Effector memory CD4-positive, alpha-beta T cell (primary cell): Measurements from ENCODE around the gene CLPSL2.

Experiments used
- DNase-seq, 3 donors: peaks; one replicate each; pipeline ENCODE4 v3.0.0-alpha.2; 2020
- H3K27ac ChIP-seq: 2 replicates; pipeline ENCODE4 v1.7.0; 2013; ENCODE audit warnings: mild to moderate bottlenecking, low read length, moderate library complexity; ENCODE audit not compliant: insufficient read depth, poor library complexity, severe bottlenecking
- H3K27me3 ChIP-seq: replicated peaks from 2 replicates; pipeline ENCODE4 v1.7.0; 2013; ENCODE audit warnings: mild to moderate bottlenecking, low read length; ENCODE audit not compliant: insufficient read depth, control insufficient read depth, poor library complexity, severe bottlenecking
- H3K36me3 ChIP-seq: 2 replicates; pipeline ENCODE4 v1.7.0; 2013; ENCODE audit warnings: mild to moderate bottlenecking, low read length, moderate library complexity; ENCODE audit not compliant: control insufficient read depth, insufficient read depth
- H3K4me1 ChIP-seq: 2 replicates; pipeline ENCODE4 v1.7.0; 2013; ENCODE audit warnings: low read length, mild to moderate bottlenecking; ENCODE audit not compliant: control insufficient read depth, insufficient read depth, poor library complexity, severe bottlenecking
- H3K4me3 ChIP-seq: 2 replicates; pipeline ENCODE4 v1.7.0; 2013; ENCODE audit warnings: low read length, low read depth, mild to moderate bottlenecking; ENCODE audit not compliant: insufficient read depth, poor library complexity, severe bottlenecking
- H3K9me3 ChIP-seq: 2 replicates; pipeline ENCODE4 v1.7.0; 2013; ENCODE audit warnings: mild to moderate bottlenecking, low read length, moderate library complexity; ENCODE audit not compliant: control insufficient read depth

Gene CLPSL2

GRCh38 chr6:35786272-35786671 lies 9.9 kb downstream of the CLPSL2 start:
- H3K36me3 ChIP-seq: no peaks in the 10 kb centered on the region

GRCh38 chr6:35786810-35787209 lies 10.4 kb downstream of the CLPSL2 start:
- no peak overlapping the region for H3K27ac ChIP-seq
- no peaks in the 10 kb centered on the region for H3K9me3 ChIP-seq
- H3K4me1 ChIP-seq: no peaks in the 10 kb centered on the region
- no peak for DNase-seq
- no peak overlapping the region for H3K4me3 ChIP-seq
- H3K27me3 ChIP-seq: peaks cover 8% of the 10 kb centered on the region
- no peaks in the 10 kb centered on the region for H3K36me3 ChIP-seq

More at GRCh38 chr6:35786272-35786671, 9.9 kb downstream of the CLPSL2 start:
- H3K27me3 ChIP-seq: peaks cover 8% of the 10 kb centered on the region
- DNase-seq: no peak
- H3K9me3 ChIP-seq: no peaks in the 10 kb centered on the region
- H3K4me3 ChIP-seq: no peak overlapping the region
- H3K27ac ChIP-seq: no peak overlapping the region
- no peaks in the 10 kb centered on the region for H3K4me1 ChIP-seq

GRCh38 chr6:35787266-35788218 lies 11.1 kb downstream of the CLPSL2 start:
- no peaks in the 10 kb centered on the region for H3K4me1 ChIP-seq
- no peaks in the 10 kb centered on the region for H3K36me3 ChIP-seq
- H3K27ac ChIP-seq: no peak overlapping the region
- H3K27me3 ChIP-seq: peaks cover 8% of the 10 kb centered on the region
- H3K9me3 ChIP-seq: no peaks in the 10 kb centered on the region
- no peak for DNase-seq
- H3K4me3 ChIP-seq: no peak overlapping the region

- peaks cover 8% of the 10 kb centered on the region for H3K27me3 ChIP-seq
- DNase-seq: no peak
- no peaks in the 10 kb centered on the region for H3K9me3 ChIP-seq
- no peak overlapping the region for H3K4me3 ChIP-seq
- H3K27ac ChIP-seq: no peak overlapping the region
- no peaks in the 10 kb centered on the region for H3K36me3 ChIP-seq
- no peaks in the 10 kb centered on the region for H3K4me1 ChIP-seq
These were observed 12.1 kb downstream of the CLPSL2 start for GRCh38 chr6:35788423-35788982.

GRCh38 chr6:35790683-35791082 lies 14.3 kb downstream of the CLPSL2 start:
- peaks cover 8% of the 10 kb centered on the region for H3K27me3 ChIP-seq
- H3K4me1 ChIP-seq: no peaks in the 10 kb centered on the region
- H3K9me3 ChIP-seq: no peaks in the 10 kb centered on the region
- no peaks in the 10 kb centered on the region for H3K36me3 ChIP-seq
- no peak overlapping the region for H3K27ac ChIP-seq
- no peak overlapping the region for H3K4me3 ChIP-seq
- DNase-seq: no peak

DNA sequence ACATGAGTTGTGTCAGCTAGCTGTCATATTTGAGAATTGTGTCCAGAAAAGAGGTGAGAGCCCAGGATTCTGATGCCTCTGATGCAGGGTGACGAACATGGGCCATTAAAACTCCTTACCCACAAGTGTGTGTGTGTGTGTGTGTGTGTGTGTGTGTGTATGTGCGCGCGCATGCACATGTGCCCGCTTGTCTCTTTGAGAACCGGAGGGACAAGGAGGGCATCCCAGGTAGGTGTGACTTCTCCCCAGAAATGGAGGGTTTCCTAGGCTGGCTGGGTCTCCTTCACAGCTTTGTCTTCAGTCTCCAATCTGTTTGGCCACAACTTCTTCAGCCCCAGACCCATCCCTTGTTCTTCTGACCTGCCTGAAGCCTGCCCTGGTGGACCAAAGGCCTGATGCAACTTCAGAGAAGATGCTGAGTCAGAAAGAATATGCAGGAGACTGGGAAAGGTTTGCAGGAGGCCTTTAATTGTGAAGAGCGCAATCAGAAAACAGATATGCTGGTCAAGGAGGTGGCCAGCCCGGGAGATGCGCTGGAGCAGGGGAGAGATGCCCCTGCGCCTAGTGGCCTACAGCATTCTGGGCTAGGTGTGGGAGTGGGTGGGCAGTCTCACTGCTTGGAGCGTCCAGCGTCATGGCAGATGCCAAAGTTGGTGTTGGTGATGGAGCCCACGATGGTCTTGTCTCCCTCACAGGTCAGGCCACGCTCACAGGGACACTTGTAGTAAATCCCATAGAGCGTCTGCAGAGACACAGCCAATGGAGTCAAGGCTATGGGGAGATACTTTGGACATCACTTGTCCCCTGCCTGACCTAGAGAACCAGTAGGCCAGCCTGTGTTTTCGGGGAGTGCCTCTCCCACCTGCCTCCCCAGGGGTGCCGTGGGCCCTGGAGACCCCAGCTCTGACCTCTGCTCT lies 18.4 kb downstream of the CLPSL2 start:
- no peaks in the 10 kb centered on the region for H3K9me3 ChIP-seq
- no peak overlapping the region for H3K27ac ChIP-seq
- no peaks in the 10 kb centered on the region for H3K4me1 ChIP-seq
- H3K27me3 ChIP-seq: no peaks in the 10 kb centered on the region
- H3K4me3 ChIP-seq: no peak overlapping the region
- H3K36me3 ChIP-seq: no peaks in the 10 kb centered on the region
- no peak for DNase-seq

- no peak overlapping the region for H3K27ac ChIP-seq
These were observed 19.2 kb downstream of the CLPSL2 start for GRCh38 chr6:35795453-35796071.

DNA sequence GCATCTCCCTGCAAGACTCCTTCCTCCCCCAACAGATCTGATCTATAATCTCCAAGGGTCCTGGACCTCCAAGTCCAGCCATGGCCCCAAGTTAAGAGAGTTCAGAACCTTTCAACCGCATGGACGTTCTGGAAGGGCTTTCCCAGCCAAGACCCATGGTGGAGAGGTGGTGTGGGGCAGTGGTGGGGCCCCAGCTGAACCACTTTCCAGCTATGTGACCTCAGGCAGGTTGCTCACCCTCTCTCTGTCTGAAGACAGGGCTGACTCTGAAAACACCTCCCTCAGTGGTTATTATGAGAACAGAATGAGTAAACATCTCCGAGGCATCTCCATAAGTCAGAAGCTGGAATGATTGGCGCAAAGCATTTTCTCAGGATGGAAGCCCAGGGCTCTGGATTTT lies 19.8 kb downstream of the CLPSL2 start:
- Histone ChIP-seq H3K27ac (no peak overlapping the region), H3K27me3 (no peaks in the 10 kb centered on the region), H3K4me3 (no peak overlapping the region), H3K36me3 (no peaks in the 10 kb centered on the region), H3K4me1 (no peaks in the 10 kb centered on the region), H3K9me3 (no peaks in the 10 kb centered on the region)
- no peak for DNase-seq

More at GRCh38 chr6:35795453-35796071, 19.2 kb downstream of the CLPSL2 start:
- no peak for DNase-seq
- Histone ChIP-seq H3K27me3 (no peaks in the 10 kb centered on the region), H3K4me3 (no peak overlapping the region), H3K4me1 (no peaks in the 10 kb centered on the region), H3K36me3 (no peaks in the 10 kb centered on the region), H3K9me3 (no peaks in the 10 kb centered on the region)

GRCh38 chr6:35797837-35798526 lies 21.6 kb downstream of the CLPSL2 start:
- Histone ChIP-seq H3K27me3 (no peaks in the 10 kb centered on the region), H3K27ac (no peak overlapping the region), H3K36me3 (no peaks in the 10 kb centered on the region), H3K9me3 (no peaks in the 10 kb centered on the region), H3K4me1 (no peaks in the 10 kb centered on the region), H3K4me3 (no peak overlapping the region)
- no peak for DNase-seq
